ENCODE measurements around the gene CHDH.

CHDH gene

DNA sequence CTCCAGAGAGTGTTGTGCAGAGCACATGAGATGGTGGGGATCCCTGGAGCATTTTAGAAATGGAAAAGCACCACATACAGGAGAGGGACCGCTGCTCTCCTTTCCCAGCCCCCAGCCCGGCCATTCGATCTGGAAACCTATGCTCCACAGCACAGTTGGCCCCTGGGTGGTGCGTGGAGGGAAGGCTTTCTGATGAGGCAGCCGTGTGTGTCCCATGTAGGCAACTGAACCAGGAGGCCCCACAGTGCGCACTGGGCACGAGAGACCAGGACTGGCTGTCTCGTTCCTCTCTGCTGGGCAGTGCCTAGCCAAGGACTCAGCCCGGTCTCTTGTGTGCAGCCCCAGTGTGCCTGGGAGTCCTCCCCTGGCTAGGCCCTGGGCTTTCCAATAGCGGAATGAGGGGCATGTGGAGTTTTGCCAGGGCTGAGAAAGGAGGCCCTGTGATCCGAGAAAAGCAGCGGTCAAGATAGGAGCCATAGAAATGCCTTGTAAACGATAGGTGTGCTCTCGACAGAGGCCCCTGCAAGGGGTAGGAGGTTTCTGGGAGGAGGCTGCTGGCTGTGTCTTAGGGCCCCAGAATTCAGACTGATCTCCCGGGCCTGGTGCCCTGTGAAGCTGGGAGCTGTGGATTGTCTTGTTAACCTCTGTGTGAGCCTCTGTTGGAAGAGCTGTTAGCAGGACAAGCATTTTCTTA is 39.0 kb downstream of the CHDH start:
- DNase-seq: no peak

DNA sequence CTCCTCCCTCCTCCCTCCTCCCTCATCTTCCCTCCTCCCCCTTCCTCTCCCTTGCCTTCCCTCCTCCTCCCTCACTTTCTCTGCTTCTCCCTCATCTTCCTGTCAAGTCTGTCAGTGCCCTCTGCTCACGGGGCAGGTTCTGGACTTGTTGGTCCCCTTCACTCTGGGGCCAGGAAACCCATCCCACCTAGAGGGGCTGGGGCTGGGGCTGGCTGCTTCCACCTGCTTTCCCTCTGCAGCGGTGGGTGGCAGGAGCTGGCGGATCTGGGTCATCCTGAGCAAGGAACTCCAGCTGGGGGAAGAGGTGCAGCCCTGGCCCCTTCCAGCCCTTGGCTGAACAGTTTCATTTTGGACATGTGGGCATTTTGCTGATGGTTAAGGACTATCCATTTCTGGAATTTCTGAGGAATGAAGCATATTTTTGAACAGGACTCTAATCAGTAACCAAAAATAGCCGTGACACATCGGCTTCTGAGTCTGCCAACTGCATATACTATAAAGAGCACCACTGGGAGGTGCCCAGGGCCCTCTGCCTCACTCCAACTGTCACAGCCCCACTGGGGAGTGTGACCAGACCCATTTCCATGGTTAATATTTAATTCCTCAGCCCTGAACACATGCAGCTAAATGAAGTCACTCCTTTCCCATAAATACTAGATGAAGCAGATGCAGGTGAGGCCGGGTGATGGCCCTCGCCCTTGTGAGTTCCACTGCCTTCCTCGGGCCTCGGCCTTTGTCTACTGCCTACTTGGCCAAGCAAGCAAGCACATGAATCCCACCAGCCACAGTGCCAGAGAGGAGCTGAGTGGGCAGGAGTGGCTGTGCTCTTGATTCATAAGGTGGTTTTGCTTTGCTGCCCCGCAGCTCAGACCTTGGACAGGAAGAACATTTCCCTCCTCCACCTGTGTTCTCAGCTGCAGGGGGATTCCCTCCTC is 39.8 kb downstream of the CHDH start:
- no peak for DNase-seq

DNA sequence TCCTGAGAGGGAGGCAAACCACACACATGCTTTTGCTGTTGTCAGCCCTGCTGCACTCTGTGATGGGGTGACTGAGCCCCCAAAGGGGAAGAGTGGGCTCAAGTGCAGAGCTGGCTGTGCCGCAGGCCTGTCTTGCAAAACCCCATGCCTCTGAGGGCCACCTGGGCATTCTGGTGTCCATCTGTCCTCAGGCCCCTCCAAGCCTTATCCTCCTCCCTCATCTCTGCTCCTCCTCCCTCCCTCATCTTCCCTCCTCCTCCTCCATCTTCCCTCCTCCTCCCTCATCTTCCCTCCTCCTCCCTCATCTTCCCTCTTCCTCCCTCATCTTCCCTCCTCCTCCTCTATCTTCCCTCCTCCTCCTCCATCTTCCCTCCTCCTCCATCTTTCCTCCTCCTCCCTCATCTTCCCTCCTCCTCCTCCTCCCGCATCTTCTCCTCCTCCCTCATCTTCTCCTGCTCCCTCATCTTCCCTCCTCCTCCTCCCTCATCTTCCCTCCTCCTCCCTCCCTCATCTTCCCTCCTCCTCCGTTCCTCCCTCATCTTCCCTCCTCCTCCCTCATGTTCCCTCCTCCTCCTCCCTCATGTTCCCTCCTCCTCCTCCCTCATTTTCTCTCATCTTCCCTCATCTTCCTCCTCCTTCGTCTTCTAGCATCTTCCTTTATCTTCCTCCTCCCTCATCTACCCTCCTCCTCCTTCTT is 40.6 kb downstream of the CHDH start:
- no peak for DNase-seq

DNA sequence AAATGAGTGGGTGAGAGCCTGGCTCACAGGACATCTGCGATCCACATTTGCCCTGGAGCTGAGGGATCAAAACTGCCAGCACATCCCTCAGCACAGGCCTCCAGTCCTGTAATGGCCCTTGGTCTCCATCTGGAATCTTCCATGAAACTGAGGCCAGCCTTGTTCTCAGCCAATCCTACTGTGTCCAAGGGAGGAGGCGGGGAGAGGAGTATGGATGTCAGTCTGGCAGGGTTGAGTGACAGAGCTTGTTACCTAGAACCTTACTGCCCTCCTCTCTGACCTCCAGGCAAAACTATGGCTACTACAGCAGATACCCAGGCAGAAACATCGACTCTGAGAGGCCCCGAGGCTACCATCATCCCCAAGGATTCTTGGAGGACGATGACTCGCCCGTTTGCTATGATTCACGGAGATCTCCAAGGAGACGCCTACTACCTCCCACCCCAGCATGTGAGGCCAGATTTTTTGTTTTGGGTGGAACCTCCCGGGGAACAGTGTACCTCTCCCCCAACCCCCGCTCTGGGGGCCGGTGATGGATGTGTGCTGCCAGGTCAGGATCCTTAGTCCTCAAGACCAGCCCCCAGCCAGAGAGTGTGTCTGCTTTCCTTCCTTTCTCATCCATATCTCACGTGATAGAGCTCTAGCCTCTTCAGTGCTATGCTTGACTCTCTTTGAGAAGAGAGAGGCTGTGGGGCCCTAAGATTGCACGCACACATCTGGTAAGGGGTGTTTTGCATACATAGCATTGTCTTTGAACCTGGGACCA is 41.3 kb downstream of the CHDH start:
- no peak for DNase-seq

DNA sequence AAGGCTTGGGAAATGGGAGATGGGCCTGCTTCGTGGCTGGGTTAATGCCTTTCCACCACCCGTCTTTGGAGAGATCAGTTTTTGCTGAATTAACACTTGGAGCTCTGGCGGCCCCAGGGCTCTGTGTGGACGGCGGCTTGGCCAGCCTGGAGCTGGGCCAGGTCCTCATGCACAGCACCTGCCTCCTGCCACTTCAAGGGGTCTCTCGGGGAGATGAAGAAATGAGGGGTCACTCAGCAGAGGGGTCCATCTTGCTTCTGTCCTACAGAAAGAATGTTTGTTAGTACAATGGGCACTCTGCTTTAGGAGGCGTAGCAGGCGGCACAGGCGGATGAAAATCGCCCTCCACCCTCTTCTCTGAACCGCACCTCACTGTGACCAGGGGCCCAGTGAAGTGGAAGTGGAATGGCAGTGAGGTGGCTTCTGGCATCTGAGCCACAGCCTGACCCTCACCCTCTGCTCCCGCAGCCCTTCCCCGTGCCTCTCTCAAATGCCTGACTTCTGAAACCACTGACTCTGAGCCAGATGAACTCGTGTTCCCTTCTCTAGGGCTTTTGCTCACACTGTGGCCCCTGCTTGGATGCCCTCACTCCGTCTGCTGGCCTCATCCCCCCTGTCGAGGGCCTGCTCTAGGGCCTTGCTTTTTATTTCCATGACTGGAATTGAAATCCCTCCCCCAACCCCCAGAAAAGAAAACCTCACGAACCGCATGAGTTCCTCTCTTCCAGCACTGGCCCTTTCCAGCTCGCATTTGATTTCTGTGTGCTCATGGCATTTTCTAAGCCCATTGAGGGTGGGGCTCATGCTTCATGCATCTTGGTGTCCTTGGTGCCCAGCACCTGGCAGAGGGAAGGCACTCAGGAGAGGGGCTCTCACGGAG is 42.2 kb downstream of the CHDH start:
- DNase-seq: no peak

DNA sequence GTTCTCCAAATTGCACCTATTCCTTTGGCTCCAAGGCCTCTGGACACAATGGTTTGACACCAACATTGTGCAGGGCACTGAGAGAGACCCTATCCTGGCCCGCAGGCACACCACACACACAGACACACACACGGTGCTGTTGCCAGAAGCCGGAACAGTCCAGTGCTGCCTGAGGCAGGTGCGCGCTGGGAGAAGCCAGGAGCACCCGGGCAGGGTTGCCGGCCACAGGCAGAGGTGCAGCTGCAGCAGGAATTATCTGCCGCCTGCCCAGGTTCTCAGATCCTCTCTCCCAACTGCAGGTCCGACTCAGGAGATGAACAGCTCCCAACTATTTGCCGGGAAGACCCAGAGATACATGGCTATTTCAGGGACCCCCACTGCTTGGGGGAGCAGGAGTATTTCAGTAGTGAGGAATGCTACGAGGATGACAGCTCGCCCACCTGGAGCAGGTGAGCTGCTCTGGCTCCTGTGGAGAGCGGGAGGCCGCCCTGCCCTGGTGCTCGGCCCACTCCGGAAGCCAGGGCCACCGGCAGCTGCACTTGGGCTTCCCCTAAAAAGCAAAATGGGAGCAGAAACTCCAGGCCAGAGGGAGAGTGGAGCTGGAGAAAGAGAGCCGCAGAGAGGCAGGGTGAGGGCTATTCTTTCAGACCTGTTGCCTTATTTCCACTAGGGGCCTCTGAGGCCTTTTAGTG is 42.9 kb downstream of the CHDH start:
- no peak for DNase-seq

DNA sequence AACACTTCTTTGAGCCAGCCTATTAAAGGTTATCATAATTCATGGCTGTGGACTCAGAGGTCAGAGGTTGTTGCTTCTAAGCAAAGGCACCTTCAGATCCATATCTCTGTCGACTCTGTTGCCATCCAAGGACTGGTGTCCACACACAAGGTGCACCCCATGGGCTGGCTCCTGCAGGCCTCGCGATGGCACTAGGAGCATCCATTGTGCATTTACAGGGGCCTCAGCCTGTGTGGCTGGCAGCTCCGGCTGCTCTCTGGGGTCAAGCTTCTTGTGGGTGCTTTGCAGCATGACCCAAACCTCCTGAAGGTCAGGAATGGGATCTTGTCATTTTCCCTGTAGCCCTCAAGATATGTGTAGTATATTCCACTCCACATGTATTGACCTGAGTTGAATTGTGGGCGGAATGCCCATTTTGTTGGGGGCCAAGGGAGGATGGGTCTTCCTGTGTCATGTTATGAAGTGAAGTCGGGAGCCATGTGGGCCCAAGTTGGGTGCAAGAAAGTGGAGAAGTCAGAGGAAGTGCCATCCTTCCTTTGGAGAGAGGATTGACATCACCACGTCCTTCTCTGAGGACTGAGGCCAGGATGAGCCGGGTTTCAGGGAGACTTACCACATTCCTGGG is 43.9 kb downstream of the CHDH start:
- no peak for DNase-seq

DNA sequence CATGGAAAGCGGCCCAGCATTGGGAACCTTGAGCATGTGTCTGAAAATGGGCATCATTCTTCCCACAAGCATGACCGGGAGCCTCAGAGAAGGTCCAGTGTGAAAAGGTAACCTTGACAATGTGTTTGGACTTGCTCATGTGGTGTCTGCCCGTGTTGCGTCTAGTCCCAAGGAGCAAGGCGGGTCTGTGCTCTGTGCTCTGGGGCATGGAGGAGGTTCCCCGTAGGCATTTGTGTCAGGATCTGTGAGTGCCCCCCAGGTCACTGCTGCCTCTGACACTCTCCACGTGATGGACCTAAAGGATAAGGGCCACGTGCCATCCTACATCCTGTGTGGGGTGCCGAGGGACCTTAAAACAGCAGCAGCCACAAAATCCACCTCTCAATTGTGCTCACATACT is 44.9 kb downstream of the CHDH start:
- no peak for DNase-seq

DNA sequence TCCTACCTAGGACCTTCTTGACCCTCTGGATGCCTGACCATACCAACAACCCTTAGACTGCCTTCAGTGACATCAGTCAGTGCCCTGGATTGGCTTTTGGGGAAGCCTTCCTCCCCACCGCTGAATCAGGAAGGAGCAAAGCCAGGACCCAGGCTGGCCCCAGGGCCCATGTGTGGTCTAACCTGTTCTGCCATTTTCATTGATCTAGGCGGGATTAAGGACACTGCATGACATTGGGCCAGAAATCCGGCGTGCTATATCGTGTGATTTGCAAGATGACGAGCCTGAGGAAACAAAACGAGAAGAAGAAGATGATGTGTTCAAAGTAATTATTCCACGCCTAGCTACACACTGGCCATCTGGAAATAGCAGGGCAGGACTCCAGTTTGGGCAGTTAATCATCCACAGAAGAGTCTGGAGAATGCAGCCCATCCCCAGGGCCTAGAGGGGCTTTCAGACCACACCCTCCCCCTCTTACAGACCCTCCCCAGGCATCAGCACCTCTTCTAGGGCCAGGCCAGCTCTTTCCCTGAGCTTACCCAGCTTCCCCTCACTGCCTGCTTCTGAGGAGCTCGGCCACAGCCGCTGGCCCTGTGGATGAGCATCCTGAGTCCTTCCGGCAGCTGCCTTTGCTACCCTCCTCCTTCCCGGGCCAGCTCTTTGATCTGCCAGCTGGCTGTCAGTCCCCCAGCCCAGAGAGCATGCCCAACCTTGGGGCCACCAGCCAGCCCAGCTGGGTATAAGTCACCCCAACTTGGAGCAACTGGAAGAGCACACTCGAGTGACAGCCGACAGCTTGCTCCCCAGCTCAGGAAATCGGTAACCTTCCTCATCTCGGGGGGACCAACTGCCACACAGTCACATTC is 45.9 kb downstream of the CHDH start:
- no peak for DNase-seq

DNA sequence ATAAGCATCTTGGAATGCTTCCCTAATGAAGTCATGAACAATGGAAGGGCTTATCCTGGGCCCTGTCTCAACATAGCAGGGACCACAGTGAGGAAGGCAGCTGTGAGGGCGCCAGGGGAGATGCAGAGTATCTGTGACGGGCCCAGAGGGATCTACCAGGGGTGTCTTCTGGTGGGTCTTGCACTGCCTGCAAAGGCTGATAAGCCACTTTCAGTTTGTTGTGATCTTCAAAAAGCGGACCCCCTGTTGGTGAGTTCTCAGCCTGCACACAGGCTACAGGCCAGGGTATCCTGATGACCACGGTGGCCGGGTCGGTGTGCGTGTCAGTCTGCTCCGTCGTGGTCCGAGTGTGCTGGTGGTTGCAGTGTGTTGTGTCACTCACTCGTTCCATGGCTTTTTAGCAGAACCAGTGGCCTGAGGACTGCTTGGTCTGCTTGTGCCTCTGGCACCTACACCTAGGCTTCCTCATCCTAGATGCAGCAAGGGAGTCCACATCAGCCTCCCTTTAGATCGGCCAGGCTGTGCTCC is 46.8 kb downstream of the CHDH start:
- no peak for DNase-seq

DNA sequence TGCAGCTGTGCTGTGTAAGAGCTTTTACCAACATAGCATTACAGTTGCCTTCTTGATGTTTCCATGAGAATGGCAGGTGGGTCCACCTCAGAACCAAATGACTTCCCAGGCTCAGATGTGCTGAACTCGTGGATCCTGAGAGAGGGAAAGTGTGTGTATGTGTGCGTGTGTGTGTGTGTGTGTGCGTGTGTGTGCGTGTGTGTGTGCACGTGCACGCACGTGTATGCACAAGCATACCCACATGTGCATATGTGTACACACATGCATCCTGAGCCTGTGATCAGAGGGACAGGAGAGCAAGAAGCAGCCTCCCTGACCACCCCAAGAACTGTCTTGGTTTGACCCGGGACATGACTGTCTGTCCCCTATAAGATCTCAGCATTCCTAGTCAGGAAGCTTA is 48.1 kb downstream of the CHDH start:
- no peak for DNase-seq

DNA sequence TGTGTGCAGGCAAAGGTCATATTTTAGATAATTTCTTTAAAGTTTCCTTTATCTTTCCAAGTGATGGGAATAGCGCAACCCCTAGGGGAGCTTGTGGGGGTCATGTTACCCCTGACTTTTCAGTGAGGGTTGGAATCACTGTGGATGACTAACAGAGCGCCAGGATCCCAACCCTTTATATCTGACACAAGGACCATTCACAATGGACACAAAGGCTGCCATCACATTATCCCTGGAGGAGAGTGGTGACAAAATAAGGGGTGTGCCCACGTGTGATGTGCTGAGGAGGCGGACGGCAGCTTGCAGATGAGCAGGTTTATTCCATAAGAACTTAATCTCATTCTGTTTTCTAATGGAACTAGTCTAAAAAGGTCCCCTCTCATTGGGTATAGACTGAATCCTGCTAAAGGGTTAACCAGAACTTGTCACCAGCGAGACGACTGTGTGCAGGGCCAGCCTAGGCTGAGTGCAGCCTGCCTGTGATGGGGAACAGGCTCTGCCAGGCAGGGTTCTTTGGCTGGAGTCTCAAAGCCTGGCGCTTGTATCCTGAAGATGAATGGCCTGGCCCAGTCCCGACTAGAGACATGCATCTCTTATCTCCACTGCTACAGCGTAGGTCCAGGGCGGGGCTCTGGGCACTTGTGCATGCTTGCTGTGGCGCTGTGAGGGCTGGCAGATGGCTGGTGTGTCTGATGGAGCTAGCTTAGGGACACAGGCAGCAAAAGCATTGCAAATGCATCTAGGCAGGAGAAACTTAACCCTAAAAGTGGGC is 50.2 kb downstream of the CHDH start:
- DNase-seq: peak; percentile 49

DNA sequence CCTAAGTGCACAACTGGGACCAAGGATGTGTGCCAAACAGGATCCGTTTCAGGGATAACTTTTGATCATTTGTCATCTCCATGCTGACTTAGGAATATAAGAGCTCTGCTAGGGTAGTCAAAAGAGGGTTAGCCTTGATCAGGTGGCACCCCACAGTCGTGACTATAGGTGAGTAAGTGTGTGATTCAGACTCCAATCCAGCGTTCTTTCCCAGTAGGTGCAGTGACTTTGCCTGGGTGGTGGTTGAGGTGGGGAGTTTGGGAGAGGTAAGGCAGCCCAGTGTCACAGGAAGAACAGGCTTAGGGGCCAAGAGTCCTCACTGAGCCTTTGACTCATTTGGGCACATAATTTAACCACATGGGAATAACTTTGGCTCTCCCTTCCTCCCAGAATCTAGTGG is 51.0 kb downstream of the CHDH start:
- no peak for DNase-seq

DNA sequence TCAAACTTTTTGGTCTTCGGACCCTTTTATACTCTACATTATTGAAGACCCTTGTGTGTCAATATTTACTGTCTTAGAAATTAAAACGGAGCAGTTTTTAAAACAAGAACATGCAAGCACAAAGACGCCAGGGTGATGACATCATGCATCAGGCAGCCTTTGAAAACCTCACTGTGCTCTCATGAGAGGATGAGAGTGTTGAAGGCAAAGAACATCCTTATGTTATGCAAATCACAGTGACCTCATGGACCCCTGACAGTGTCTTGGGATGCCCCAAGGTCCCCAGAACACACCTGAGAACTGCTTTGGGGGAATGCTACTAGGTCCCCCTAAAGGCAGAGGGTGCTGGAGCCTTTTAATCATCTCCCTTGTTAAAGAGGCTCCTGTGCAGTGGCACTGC is 51.6 kb downstream of the CHDH start:
- DNase-seq: no peak

DNA sequence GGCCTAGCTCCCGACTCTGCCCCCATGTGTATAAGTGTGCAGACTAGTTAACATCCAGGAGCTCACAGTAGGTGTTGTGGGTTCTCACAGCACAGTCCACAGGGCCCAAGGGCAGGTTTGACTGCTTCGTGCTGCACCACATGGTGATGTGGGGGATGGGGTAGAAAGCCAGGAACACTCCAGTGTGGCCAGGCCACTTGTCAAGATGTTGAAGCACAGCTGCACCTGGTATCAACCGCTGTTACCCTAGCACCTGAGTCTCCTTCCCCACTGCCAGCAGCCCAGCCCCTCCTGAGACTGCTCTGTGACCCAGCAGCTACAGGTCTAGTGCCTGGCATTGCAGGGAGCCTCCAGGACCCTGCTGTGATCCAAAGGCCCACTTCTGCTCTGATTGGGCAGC is 53.4 kb downstream of the CHDH start:
- no peak for DNase-seq

DNA sequence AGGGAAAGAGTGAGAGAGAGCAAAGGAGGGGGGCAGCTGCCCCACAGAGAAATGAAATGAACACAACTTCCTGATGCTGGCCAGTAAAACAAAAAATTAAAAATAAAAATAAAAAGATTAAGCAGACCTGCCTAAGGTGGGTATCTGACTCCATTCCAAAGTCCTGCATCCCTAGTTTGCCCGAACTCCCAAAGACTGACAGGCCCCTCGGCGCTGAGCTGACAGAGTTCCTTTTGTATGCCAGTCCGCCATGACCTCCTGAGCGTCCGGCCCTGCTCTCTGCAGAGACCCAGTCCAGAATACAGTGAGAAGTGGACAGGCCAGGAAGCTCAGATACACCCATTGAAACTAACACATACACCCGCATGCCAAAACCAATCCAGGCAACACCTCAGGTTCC is 54.9 kb downstream of the CHDH start:
- DNase-seq: no peak

DNA sequence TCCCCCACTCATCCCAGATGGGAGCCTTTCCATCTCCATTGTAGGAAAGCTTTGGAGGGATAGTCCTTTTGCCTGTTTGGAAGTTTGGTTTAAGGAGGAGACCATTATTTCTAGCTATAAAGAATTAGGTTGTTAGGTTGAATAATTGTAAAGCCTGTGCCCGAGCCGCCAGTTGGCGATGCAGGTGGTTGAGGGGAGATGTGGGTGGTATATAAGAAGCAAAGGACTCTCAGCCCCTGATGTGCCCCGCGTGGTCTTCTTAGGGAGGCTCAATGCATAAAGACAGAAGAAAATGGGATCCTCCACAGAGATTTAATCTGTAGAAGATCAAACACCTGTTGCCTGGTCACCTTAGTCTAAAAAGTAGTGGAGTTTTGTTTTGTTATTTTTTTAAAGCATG is 55.7 kb downstream of the CHDH start:
- DNase-seq: no peak

DNA sequence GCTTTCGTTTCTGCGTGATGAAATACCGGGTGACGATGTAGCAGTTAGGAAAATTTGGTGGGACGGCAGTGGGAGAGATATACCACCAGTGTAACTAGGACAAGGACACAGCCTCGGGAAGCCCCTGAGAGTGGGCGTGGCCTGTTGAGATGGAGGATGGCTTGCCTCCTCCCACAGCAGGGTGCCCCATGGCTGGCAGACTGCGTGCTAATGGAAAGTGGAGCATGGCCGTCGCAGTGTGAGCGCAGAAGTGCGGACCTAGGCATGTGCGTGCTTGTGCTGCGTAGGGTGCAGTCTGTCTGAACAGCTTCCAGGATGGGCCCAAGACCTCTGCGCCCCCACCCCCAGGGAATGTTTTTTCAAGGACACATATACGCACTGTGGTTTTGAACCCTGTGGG is 56.8 kb downstream of the CHDH start:
- no peak for DNase-seq

DNA sequence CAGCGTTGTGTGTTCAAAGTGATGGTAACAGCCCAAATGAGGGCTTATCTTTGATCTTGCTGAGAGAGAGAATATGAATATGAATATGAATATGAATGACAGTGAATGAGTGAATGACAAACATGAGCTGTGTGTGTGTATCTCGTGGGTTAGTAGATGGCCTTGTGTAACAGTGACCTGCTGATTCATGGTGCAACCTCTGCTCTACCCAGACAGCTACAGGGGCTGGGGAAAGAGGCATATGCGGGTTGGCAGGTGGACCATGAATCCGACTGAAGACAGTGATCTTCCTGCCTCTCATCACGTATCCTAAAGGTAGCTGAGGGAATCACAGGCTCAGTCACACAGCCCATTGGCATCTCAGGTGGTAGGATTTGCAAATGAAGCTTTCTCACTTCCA is 58.2 kb downstream of the CHDH start:
- no peak for DNase-seq
